Karpas-422 (cell line): ENCODE data around the gene GRAMD1B. TPM values are rescaled to one million over a fixed set of nuclear protein-coding genes. Genes with fewer than 3 reads are reported as not detected.

ENCODE experiments used
- DNase-seq: peaks from one replicate; pipeline ENCODE4 v3.0.0-alpha.2; 2015
- H2AFZ ChIP-seq: fragments of 200-600 bp; sonication (generic); 2 replicates; pipeline ENCODE4 v1.6.1; 2014; ENCODE audit warnings: antibody characterized with exemption, low read length, mixed read lengths
- H3K27ac ChIP-seq: fragments of 200-600 bp; sonication (generic); 2 replicates; pipeline ENCODE4 v1.5.1; 2014; ENCODE audit warnings: mild to moderate bottlenecking, low read length, moderate library complexity
- H3K27me3 ChIP-seq: fragments of 200-600 bp; sonication (generic); 2 replicates; pipeline ENCODE4 v1.6.1; 2014; ENCODE audit warnings: low read length, mixed read lengths
- H3K36me3 ChIP-seq: fragments of 200-600 bp; sonication (generic); 2 replicates; pipeline ENCODE4 v1.6.1; 2014; ENCODE audit warnings: low read length, mixed read lengths; ENCODE audit not compliant: insufficient read depth
- H3K4me1 ChIP-seq: fragments of 200-600 bp; sonication (generic); 2 replicates; pipeline ENCODE4 v1.6.1; 2014; ENCODE audit warnings: mild to moderate bottlenecking, low read length, mixed read lengths
- H3K4me2 ChIP-seq: fragments of 200-600 bp; sonication (generic); 2 replicates; pipeline ENCODE4 v1.6.1; 2014; ENCODE audit warnings: low read length, low read depth, mild to moderate bottlenecking; ENCODE audit not compliant: poor library complexity, severe bottlenecking
- H3K4me3 ChIP-seq: fragments of 200-600 bp; sonication (generic); 2 replicates; pipeline ENCODE4 v1.5.1; 2014; ENCODE audit warnings: mild to moderate bottlenecking, antibody characterized with exemption, low read length, mixed read lengths
- H3K79me2 ChIP-seq: fragments of 200-600 bp; sonication (generic); 2 replicates; pipeline ENCODE4 v1.6.1; 2014; ENCODE audit warnings: mild to moderate bottlenecking, low read length, mixed read lengths
- H3K9ac ChIP-seq: fragments of 200-600 bp; sonication (generic); 2 replicates; pipeline ENCODE4 v1.6.0; 2014; ENCODE audit warnings: low read length
- H3K9me2 ChIP-seq: fragments of 200-600 bp; sonication (generic), shearing (Covaris generic); replicated peaks from 2 replicates; pipeline ENCODE4 v1.6.0; 2014; ENCODE audit warnings: mild to moderate bottlenecking, low read length, moderate library complexity; ENCODE audit not compliant: insufficient read depth
- H3K9me3 ChIP-seq: fragments of 300-700, 200-600 bp; sonication (generic); 2 replicates; pipeline ENCODE4 v1.6.1; 2014; ENCODE audit warnings: low read length, mixed read lengths
- H4K20me1 ChIP-seq: fragments of 200-600 bp; sonication (generic); 2 replicates; pipeline ENCODE4 v1.6.1; 2014; ENCODE audit warnings: mild to moderate bottlenecking, antibody characterized with exemption, low read length, low read depth; ENCODE audit not compliant: insufficient read depth
- total RNA-seq: library from RNA; depleted of rRNA; stranded (reverse); fragments of >200 nt; shearing (Covaris generic); gene quantifications from 2 replicates; pipeline ENCODE4 v1.2.3, GENCODE V29; 2014; ENCODE audit warnings: low replicate concordance

Gene GRAMD1B
- total RNA-seq, 1 experiment from 2014 or later: 79.0 TPM

DNA sequence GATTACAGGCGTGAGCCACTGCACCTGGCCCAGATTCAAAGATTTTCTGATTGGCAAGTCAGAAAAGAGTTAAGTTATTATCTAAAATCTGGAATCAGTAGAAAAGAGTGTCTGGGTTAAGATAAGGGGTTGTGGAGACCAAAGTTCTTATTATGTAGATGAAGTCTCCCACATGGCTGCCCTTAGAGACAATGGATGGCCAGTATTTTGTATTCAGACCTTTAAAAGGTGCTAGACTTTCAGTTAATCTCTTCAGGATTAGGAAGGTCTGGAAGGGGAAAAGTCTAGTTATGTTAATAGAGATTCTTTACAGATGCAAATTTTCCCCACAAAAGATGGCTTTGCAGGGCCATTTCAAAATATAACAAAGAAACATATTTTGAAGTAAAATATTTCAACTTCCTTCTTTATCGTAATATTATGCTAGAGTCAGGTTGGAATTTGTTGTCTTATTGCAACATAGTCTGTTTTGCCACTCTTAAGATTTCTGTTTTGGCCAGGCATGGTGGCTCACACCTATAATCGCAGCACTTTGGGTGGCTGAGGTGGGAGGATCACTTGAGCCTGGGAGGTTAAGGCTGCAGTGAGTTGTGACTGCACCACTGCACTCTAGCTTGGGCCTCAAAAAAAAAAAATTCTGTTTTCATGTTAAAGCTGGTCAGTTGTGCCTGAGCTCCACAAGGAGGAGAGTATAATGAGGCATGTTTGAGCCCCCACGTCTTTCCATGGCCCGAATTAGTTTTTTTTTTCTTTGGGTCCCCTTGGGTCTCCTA lies 14.0 kb downstream of the GRAMD1B start:
- Histone ChIP-seq H3K9me3 (no peaks in the 10 kb centered on the region), H3K4me3 (no peak overlapping the region), H4K20me1 (no peaks in the 10 kb centered on the region), H3K36me3 (no peaks in the 10 kb centered on the region), H3K4me1 (no peaks in the 10 kb centered on the region), H3K9ac (no peak overlapping the region), H2AFZ (no peak overlapping the region), H3K79me2 (no peaks in the 10 kb centered on the region), H3K27me3 (no peaks in the 10 kb centered on the region), H3K4me2 (no peak overlapping the region), H3K27ac (no peak overlapping the region), H3K9me2 (no peaks in the 10 kb centered on the region)
- DNase-seq: no peak

DNA sequence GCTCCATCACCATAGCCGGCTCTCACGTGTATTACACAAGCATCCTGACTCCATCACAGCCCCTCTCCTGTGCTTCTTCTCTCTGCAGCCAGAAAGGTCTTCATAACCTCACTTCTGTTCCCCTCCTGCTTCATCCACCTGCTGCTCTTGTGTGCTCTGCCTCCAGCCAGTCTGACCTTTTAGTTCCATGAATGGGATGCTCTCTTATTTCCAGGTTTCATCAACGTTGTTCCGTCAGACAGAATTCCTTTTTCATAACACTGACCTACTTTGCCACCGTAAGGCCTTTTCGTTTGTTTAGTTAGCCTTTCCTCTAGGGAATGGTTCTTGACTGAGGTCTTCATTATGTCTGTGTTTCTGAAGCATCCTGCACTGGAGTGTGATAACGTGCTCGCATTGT lies 18.8 kb downstream of the GRAMD1B start:
- Histone ChIP-seq H4K20me1 (no peaks in the 10 kb centered on the region), H3K9me2 (no peaks in the 10 kb centered on the region), H3K27ac (no peak overlapping the region), H2AFZ (no peak overlapping the region), H3K9ac (no peak overlapping the region), H3K4me1 (peaks cover 4% of the 10 kb centered on the region), H3K79me2 (no peaks in the 10 kb centered on the region), H3K36me3 (no peaks in the 10 kb centered on the region), H3K27me3 (no peaks in the 10 kb centered on the region), H3K9me3 (no peaks in the 10 kb centered on the region), H3K4me3 (no peak overlapping the region), H3K4me2 (no peak overlapping the region)
- no peak for DNase-seq

- H3K9me3 ChIP-seq: no peaks in the 10 kb centered on the region
- H3K4me1 ChIP-seq: peaks cover 4% of the 10 kb centered on the region
- H3K27ac ChIP-seq: no peak overlapping the region
- no peaks in the 10 kb centered on the region for H3K9me2 ChIP-seq
- no peaks in the 10 kb centered on the region for H4K20me1 ChIP-seq
- H2AFZ ChIP-seq: no peak overlapping the region
- no peak overlapping the region for H3K4me2 ChIP-seq
- DNase-seq: no peak
- no peaks in the 10 kb centered on the region for H3K36me3 ChIP-seq
- H3K9ac ChIP-seq: no peak overlapping the region
- H3K27me3 ChIP-seq: no peaks in the 10 kb centered on the region
- H3K79me2 ChIP-seq: no peaks in the 10 kb centered on the region
- H3K4me3 ChIP-seq: no peak overlapping the region
These were observed 19.4 kb downstream of the GRAMD1B start for GRCh38 chr11:123449436-123449835.

GRCh38 chr11:123450623-123451022 lies 20.6 kb downstream of the GRAMD1B start:
- Histone ChIP-seq H3K4me1 (peaks cover 4% of the 10 kb centered on the region), H3K4me3 (no peak overlapping the region), H3K79me2 (no peaks in the 10 kb centered on the region), H3K27me3 (no peaks in the 10 kb centered on the region), H3K9ac (no peak overlapping the region), H3K4me2 (no peak overlapping the region), H3K9me3 (no peaks in the 10 kb centered on the region), H3K36me3 (no peaks in the 10 kb centered on the region), H4K20me1 (no peaks in the 10 kb centered on the region), H3K27ac (no peak overlapping the region), H2AFZ (no peak overlapping the region), H3K9me2 (no peaks in the 10 kb centered on the region)
- no peak for DNase-seq

DNA sequence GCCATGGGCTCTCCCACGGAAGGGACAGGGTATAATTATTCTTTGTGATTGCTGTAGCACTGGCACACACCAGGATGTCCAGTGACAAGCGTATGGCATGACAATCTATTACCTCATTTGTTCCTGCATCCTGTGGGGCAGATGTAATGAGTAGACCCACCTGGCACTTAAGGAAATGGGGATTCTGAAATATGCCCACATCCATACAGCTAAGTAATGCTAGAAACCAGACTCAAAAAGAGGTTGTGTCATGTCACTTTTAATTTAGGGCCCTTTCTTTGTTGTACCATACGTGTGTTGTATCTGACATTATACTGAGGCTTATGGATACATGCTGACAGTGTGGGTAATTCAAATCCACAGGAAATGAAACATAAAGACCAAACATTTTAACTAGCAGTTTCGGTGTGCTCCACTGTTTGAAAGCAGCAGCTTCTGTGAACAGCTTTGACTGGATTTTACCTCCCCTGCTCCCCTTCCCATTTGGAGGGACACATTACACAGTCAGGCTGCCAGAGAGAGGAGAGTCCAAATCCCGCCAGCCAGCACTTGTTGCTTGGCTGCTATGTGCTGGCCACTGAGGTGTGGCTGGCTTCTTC lies 21.2 kb downstream of the GRAMD1B start:
- H3K4me1 ChIP-seq: peaks cover 4% of the 10 kb centered on the region
- no peak overlapping the region for H3K4me3 ChIP-seq
- H2AFZ ChIP-seq: no peak overlapping the region
- H3K9me3 ChIP-seq: no peaks in the 10 kb centered on the region
- H4K20me1 ChIP-seq: no peaks in the 10 kb centered on the region
- DNase-seq: no peak
- H3K36me3 ChIP-seq: no peaks in the 10 kb centered on the region
- no peak overlapping the region for H3K4me2 ChIP-seq
- no peak overlapping the region for H3K9ac ChIP-seq
- H3K79me2 ChIP-seq: no peaks in the 10 kb centered on the region
- H3K27ac ChIP-seq: no peak overlapping the region
- no peaks in the 10 kb centered on the region for H3K27me3 ChIP-seq
- no peaks in the 10 kb centered on the region for H3K9me2 ChIP-seq

DNA sequence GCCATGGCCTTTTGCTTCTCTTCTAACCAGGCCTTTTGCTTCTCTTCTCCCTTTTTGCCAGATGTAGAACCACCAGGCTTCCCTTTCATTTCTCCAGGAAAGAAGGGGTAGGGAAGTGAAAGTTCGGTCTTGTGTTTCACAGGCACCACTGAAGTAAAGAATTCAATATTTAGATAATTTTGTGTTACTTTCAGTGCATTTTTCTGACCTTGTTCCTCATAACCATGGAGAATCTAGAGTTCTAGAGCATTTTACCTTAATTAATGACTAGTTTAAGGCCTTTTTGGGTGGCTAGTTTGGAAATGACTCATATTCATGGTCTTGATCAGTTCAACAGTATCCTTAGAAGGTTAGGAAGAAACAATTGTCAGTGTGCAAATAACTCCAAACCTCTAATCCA lies 22.7 kb downstream of the GRAMD1B start:
- Histone ChIP-seq H3K9me3 (no peaks in the 10 kb centered on the region), H3K9ac (no peak overlapping the region), H4K20me1 (no peaks in the 10 kb centered on the region), H3K27me3 (no peaks in the 10 kb centered on the region), H3K4me2 (no peak overlapping the region), H3K27ac (no peak overlapping the region), H3K79me2 (no peaks in the 10 kb centered on the region), H3K4me1 (peaks cover 9% of the 10 kb centered on the region), H3K9me2 (no peaks in the 10 kb centered on the region), H3K36me3 (no peaks in the 10 kb centered on the region), H2AFZ (no peak overlapping the region), H3K4me3 (no peak overlapping the region)
- no peak for DNase-seq

- Histone ChIP-seq H3K4me3 (no peak overlapping the region), H3K4me1 (peaks cover 9% of the 10 kb centered on the region), H3K4me2 (no peak overlapping the region), H4K20me1 (no peaks in the 10 kb centered on the region), H3K27ac (no peak overlapping the region), H3K27me3 (no peaks in the 10 kb centered on the region), H3K9me2 (no peaks in the 10 kb centered on the region), H2AFZ (no peak overlapping the region; the same call in 1 of the 2 replicates), H3K9me3 (no peaks in the 10 kb centered on the region), H3K36me3 (no peaks in the 10 kb centered on the region), H3K79me2 (no peaks in the 10 kb centered on the region), H3K9ac (no peak overlapping the region)
- no peak for DNase-seq
These were observed 24.1 kb downstream of the GRAMD1B start for GRCh38 chr11:123454060-123454651.

- peaks cover 9% of the 10 kb centered on the region for H3K4me1 ChIP-seq
- no peak overlapping the region for H3K4me3 ChIP-seq
- H3K4me2 ChIP-seq: no peak overlapping the region
These were observed 24.7 kb downstream of the GRAMD1B start for GRCh38 chr11:123454796-123455195.

More at GRCh38 chr11:123454796-123455195, 24.7 kb downstream of the GRAMD1B start:
- H2AFZ ChIP-seq: no peak overlapping the region
- H3K9me2 ChIP-seq: no peaks in the 10 kb centered on the region
- no peaks in the 10 kb centered on the region for H4K20me1 ChIP-seq
- no peaks in the 10 kb centered on the region for H3K36me3 ChIP-seq
- H3K79me2 ChIP-seq: no peaks in the 10 kb centered on the region
- no peak overlapping the region for H3K9ac ChIP-seq
- no peaks in the 10 kb centered on the region for H3K9me3 ChIP-seq
- H3K27ac ChIP-seq: no peak overlapping the region
- H3K27me3 ChIP-seq: no peaks in the 10 kb centered on the region
- no peak for DNase-seq
